SK-N-MC (cell line): ENCODE results near the gene STK31.

Experiments
- EZH2 ChIP-seq: fragments of 200-600 bp; sonication (generic); IDR thresholded peaks from one replicate; pipeline ENCODE4 v1.6.1; 2017; ENCODE audit warnings: antibody characterized with exemption
- POLR2AphosphoS5 ChIP-seq: IDR thresholded peaks from 2 replicates; pipeline ENCODE4 v1.6.1; 2012; ENCODE audit warnings: mild to moderate bottlenecking, low read depth, low read length, borderline replicate concordance

DNA sequence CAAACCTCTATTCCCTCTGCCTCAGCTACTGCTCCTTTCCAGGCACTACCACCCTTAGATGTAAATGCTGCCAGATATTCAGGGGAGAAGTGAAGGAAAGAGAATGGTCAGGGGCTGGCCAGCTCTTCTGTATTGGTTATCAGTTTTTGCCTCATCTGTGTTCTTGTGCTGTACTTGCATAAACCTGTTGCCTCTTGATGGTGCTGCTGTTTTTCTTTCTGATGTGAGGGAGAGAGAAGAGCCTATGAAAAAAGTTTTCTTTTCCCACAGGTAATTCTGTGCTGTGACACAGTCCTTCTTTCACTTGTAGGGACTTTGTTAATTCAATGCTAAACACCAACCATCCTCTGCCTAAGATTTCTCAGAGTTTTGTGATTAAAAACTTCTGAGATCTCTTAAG, 57.5 kb downstream of the STK31 start:
- TF ChIP-seq EZH2 (no peak), POLR2AphosphoS5 (no peak)
